ENCODE measurements around the gene PNRC1.
"Not testable (repeated sequence)": the region's sequence is repeated elsewhere in the genome, so short reads cannot be mapped to it uniquely, and the experiment has no call there.

Gene PNRC1

GRCh38 chr6:89051676-89052075, 28.9 kb upstream of the PNRC1 start:
- H3K27me3 ChIP-seq (ENCODE audit: insufficient read depth, low read depth, severe bottlenecking), result no peaks in the 10 kb centered on the region
- H3K27ac ChIP-seq, result no peak overlapping the region
- DNase-seq, result no peak
- H3K4me3 ChIP-seq (ENCODE audit: low read depth, low read length), result no peak overlapping the region
- no peaks in the 10 kb centered on the region for H3K9me3 ChIP-seq (ENCODE audit: severe bottlenecking)
- no peak for TF ChIP-seq CTCF (IDR thresholded peaks at IDR 0.05; ENCODE audit: low read depth, low read length)
- H3K36me3 ChIP-seq, result no peaks in the 10 kb centered on the region

GRCh38 chr6:89054208-89054607, 26.3 kb upstream of the PNRC1 start:
- H3K4me3 ChIP-seq (ENCODE audit: low read depth, low read length), result no peak overlapping the region

GRCh38 chr6:89057759-89058158, 22.8 kb upstream of the PNRC1 start:
- H3K9me3 ChIP-seq (ENCODE audit: severe bottlenecking), result no peaks in the 10 kb centered on the region
- H3K36me3 ChIP-seq, result no peaks in the 10 kb centered on the region
- TF ChIP-seq CTCF (IDR thresholded peaks at IDR 0.05; ENCODE audit: low read depth, low read length), result no peak
- H3K27me3 ChIP-seq (ENCODE audit: insufficient read depth, low read depth, severe bottlenecking), result no peaks in the 10 kb centered on the region
- no peak overlapping the region for H3K4me3 ChIP-seq (ENCODE audit: low read depth, low read length)
- H3K27ac ChIP-seq, result no peak overlapping the region
- no peak for DNase-seq

More at GRCh38 chr6:89054208-89054607, 26.3 kb upstream of the PNRC1 start:
- Histone ChIP-seq H3K36me3 (no peaks in the 10 kb centered on the region), H3K27ac (no peak overlapping the region), H3K9me3 (ENCODE audit: severe bottlenecking) (no peaks in the 10 kb centered on the region), H3K27me3 (ENCODE audit: insufficient read depth, low read depth, severe bottlenecking) (no peaks in the 10 kb centered on the region)
- no peak for TF ChIP-seq CTCF (IDR thresholded peaks at IDR 0.05; ENCODE audit: low read depth, low read length)
- DNase-seq, result no peak

- Histone ChIP-seq H3K9me3 (ENCODE audit: severe bottlenecking) (no peaks in the 10 kb centered on the region), H3K36me3 (no peaks in the 10 kb centered on the region), H3K27me3 (ENCODE audit: insufficient read depth, low read depth, severe bottlenecking) (no peaks in the 10 kb centered on the region), H3K27ac (no peak overlapping the region), H3K4me3 (ENCODE audit: low read depth, low read length) (no peak overlapping the region)
- peak; percentile 42 for DNase-seq
- TF ChIP-seq CTCF (IDR thresholded peaks at IDR 0.05; ENCODE audit: low read depth, low read length), result no peak
These were observed 21.9 kb upstream of the PNRC1 start for GRCh38 chr6:89058627-89059026.

- Histone ChIP-seq H3K27me3 (ENCODE audit: insufficient read depth, low read depth, severe bottlenecking) (no peaks in the 10 kb centered on the region), H3K36me3 (no peaks in the 10 kb centered on the region), H3K9me3 (ENCODE audit: severe bottlenecking) (no peaks in the 10 kb centered on the region), H3K27ac (no peak overlapping the region), H3K4me3 (ENCODE audit: low read depth, low read length) (no peak overlapping the region)
- no peak for TF ChIP-seq CTCF (IDR thresholded peaks at IDR 0.05; ENCODE audit: low read depth, low read length)
- DNase-seq, result no peak
These were observed 21.3 kb upstream of the PNRC1 start for GRCh38 chr6:89059227-89059626.

GRCh38 chr6:89063881-89064280, 16.7 kb upstream of the PNRC1 start:
- Histone ChIP-seq H3K4me3 (ENCODE audit: low read depth, low read length) (no peak overlapping the region), H3K27ac (no peak overlapping the region), H3K27me3 (ENCODE audit: insufficient read depth, low read depth, severe bottlenecking) (no peaks in the 10 kb centered on the region), H3K36me3 (no peaks in the 10 kb centered on the region), H3K9me3 (ENCODE audit: severe bottlenecking) (no peaks in the 10 kb centered on the region)
- DNase-seq, result no peak
- TF ChIP-seq CTCF (IDR thresholded peaks at IDR 0.05; ENCODE audit: low read depth, low read length), result no peak

GRCh38 chr6:89064931-89065330, 15.6 kb upstream of the PNRC1 start:
- H3K36me3 ChIP-seq; H3K27me3 ChIP-seq (ENCODE audit: insufficient read depth, low read depth, severe bottlenecking); H3K9me3 ChIP-seq (ENCODE audit: severe bottlenecking); H3K4me3 ChIP-seq (ENCODE audit: low read depth, low read length); DNase-seq; H3K27ac ChIP-seq: not testable (repeated sequence)

- not testable (repeated sequence) for H3K36me3 ChIP-seq; H3K27me3 ChIP-seq (ENCODE audit: insufficient read depth, low read depth, severe bottlenecking); H3K9me3 ChIP-seq (ENCODE audit: severe bottlenecking); H3K4me3 ChIP-seq (ENCODE audit: low read depth, low read length); DNase-seq; H3K27ac ChIP-seq
These were observed 14.4 kb upstream of the PNRC1 start for GRCh38 chr6:89066121-89066520.

Data from WERI-Rb-1 (cell line).